HG03139 (cell line): Measurements from ENCODE around the gene AGK.
"Not testable (repeated sequence)": the region's sequence is repeated elsewhere in the genome, so short reads cannot be mapped to it uniquely, and the experiment has no call there.

Source experiments
- ATAC-seq: cut with Tn5 transposase; IDR thresholded peaks from one replicate; pipeline ENCODE4 v1.9.1; 2021; ENCODE audit not compliant: unreplicated experiment

AGK gene

GRCh38 chr7:141551782-141552181 lies 572 bp downstream of the AGK start:
- no peak for ATAC-seq

- ATAC-seq: no peak
Measured at GRCh38 chr7:141557360-141557759, 6.2 kb downstream of the AGK start.

GRCh38 chr7:141557831-141558531 lies 6.8 kb downstream of the AGK start:
- ATAC-seq: not testable (repeated sequence)

GRCh38 chr7:141558544-141559183 lies 7.5 kb downstream of the AGK start:
- peak; percentile 75 for ATAC-seq

- ATAC-seq: no peak
Measured at GRCh38 chr7:141559961-141560360, 8.8 kb downstream of the AGK start.

- ATAC-seq: no peak
Measured at GRCh38 chr7:141562036-141562435, 10.8 kb downstream of the AGK start.

GRCh38 chr7:141562543-141562942 lies 11.3 kb downstream of the AGK start:
- no peak for ATAC-seq

GRCh38 chr7:141562972-141563371 lies 11.8 kb downstream of the AGK start:
- no peak for ATAC-seq

GRCh38 chr7:141563956-141564623 lies 12.9 kb downstream of the AGK start:
- no peak for ATAC-seq

- no peak for ATAC-seq
Measured at GRCh38 chr7:141567432-141567831, 16.2 kb downstream of the AGK start.

GRCh38 chr7:141568227-141568626 lies 17.0 kb downstream of the AGK start:
- ATAC-seq: no peak

GRCh38 chr7:141571059-141571458 lies 19.8 kb downstream of the AGK start:
- ATAC-seq: no peak

GRCh38 chr7:141572175-141572574 lies 21.0 kb downstream of the AGK start:
- ATAC-seq: no peak

GRCh38 chr7:141573511-141573910 lies 22.3 kb downstream of the AGK start:
- ATAC-seq: no peak

- ATAC-seq: no peak
Measured at GRCh38 chr7:141575164-141575563, 24.0 kb downstream of the AGK start.

- no peak for ATAC-seq
Measured at GRCh38 chr7:141575654-141576448, 24.6 kb downstream of the AGK start.

- ATAC-seq: no peak
Measured at GRCh38 chr7:141577043-141577839, 26.0 kb downstream of the AGK start.

GRCh38 chr7:141579953-141580352 lies 28.7 kb downstream of the AGK start:
- ATAC-seq: not testable (repeated sequence)

GRCh38 chr7:141582063-141582462 lies 30.9 kb downstream of the AGK start:
- not testable (repeated sequence) for ATAC-seq

GRCh38 chr7:141584935-141585334 lies 33.7 kb downstream of the AGK start:
- no peak for ATAC-seq
